ENCODE data around the gene DNAJC13. TPM values are rescaled to one million over a fixed set of nuclear protein-coding genes. Genes with fewer than 3 reads are reported as not detected.

Gene DNAJC13
- total and polyA plus RNA-seq, 2 of the 8 experiments (the other 6 are each of a cell fraction or from before 2014, with no cell fraction given) = 7.9 to 28.8 TPM

DNA sequence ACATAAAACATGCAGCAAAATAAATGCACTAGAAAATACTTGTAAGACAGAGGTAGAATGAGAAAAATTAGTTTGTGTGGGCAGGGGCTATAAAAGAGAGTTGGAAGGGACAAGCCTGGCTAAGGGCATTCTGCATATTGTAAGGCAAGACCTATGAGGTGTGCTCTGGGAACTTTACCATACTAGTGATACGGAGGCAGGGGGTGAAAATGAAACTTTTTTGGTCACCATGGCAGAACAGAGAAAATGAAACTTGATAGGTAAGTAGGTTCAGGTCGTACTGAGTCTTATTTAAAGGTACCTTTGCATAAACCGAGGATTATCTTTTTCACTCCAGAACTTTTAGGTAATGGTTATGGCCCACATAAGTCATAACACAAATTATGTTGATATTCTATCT, 105.1 kb downstream of the DNAJC13 start:
- H3K4ac ChIP-seq (replicated peaks; ENCODE audit: insufficient read length, low read depth, low read length) = no peak overlapping the region
- H3K23me2 ChIP-seq (ENCODE audit: low read depth, low read length) = no peaks in the 10 kb centered on the region
- no peak overlapping the region for H3K23ac ChIP-seq (ENCODE audit: insufficient read length)
- no peak overlapping the region for H3K9ac ChIP-seq (replicated peaks in 1 of 4; ENCODE audit: extremely low read depth in 1 of 4, low read depth in 3 of 4, low read length in 3 of 4)
- no peak overlapping the region for H2BK15ac ChIP-seq (ENCODE audit: low read length)
- no peak overlapping the region for H4K91ac ChIP-seq (replicated peaks; ENCODE audit: insufficient read length, low read length)
- CTCF ChIA-PET (ENCODE audit: partially characterized antibody) = interaction anchor here (2.3 kb wide), 1 partner anchor 14 kb away, joined by 13 read pairs; no protein-coding TSS in a partner anchor
- H3K4me3 ChIP-seq (ENCODE audit: extremely low read depth in 1 of 4, insufficient read depth in 2 of 4, low read depth in 3 of 4, low read length in 4 of 4) = no peak overlapping the region
- no peak overlapping the region for H3K14ac ChIP-seq (ENCODE audit: insufficient read length)
- H3K36me3 ChIP-seq (ENCODE audit: control insufficient read depth in 2 of 4, insufficient read depth in 4 of 4, low read length in 3 of 4) = peaks cover 4 to 61% (median 32%) of the 10 kb centered on the region in 4 experiments
- no peak overlapping the region for H2AK5ac ChIP-seq (ENCODE audit: low read depth, low read length)
- no peaks in the 10 kb centered on the region for H3K27me3 ChIP-seq (replicated peaks in 1 of 4; ENCODE audit: control insufficient read depth in 3 of 4, extremely low read depth in 1 of 4, insufficient read depth in 3 of 4, low read length in 3 of 4)
- no peaks in the 10 kb centered on the region for H3K4me1 ChIP-seq (replicated peaks in 1 of 4; ENCODE audit: control insufficient read depth in 3 of 4, insufficient read depth in 4 of 4, low read length in 3 of 4)
- no peak overlapping the region for H2BK20ac ChIP-seq (ENCODE audit: low read length)
- no peak overlapping the region for H2AFZ ChIP-seq (ENCODE audit: low read length)
- TF ChIP-seq SIN3A (conservative IDR thresholded peaks at IDR 0.05 in 1 of 2, IDR thresholded peaks at IDR 0.05 in 1 of 2; ENCODE audit: low read depth in 1 of 2, low read length in 2 of 2) (no peak), SUZ12 (IDR thresholded peaks at IDR 0.05; ENCODE audit: low read length) (no peak), SAP30 (IDR thresholded peaks at IDR 0.05; ENCODE audit: insufficient read depth, insufficient replicate concordance, low read length) (no peak), NRF1 (IDR thresholded peaks at IDR 0.05; ENCODE audit: low read depth, low read length) (no peak), JUN (IDR thresholded peaks at IDR 0.05; ENCODE audit: low read depth, low read length) (no peak), USF2 (IDR thresholded peaks at IDR 0.05; ENCODE audit: low read length) (no peak), POLR2A (IDR thresholded peaks at IDR 0.05; ENCODE audit: control extremely low read depth in 1 of 2, low read depth in 2 of 2, low read length in 2 of 2) (no peak), CBX5 (IDR thresholded peaks at IDR 0.05; ENCODE audit: low read depth, low read length) (no peak), SP2 (IDR thresholded peaks at IDR 0.05; ENCODE audit: low read length) (no peak)
- no peaks in the 10 kb centered on the region for H3K79me2 ChIP-seq (ENCODE audit: control insufficient read depth in 1 of 2, insufficient read depth in 2 of 2, low read length in 2 of 2)
- no peak overlapping the region for H2BK120ac ChIP-seq (replicated peaks; ENCODE audit: low read depth, low read length)
- no peak overlapping the region for H3K27ac ChIP-seq (ENCODE audit: low read depth, low read length)
- POLR2A ChIA-PET (ENCODE audit: partially characterized antibody) = no interaction called here
- no peak overlapping the region for H3K4me2 ChIP-seq (ENCODE audit: insufficient read depth in 1 of 2, low read depth in 2 of 2, low read length in 2 of 2)
- H2BK5ac ChIP-seq (ENCODE audit: low read depth, low read length) = no peak overlapping the region
- no peak overlapping the region for H3K56ac ChIP-seq (replicated peaks; ENCODE audit: insufficient read length, low read depth, low read length)
- FAIRE-seq = no peak
- H4K8ac ChIP-seq (ENCODE audit: extremely low read depth, insufficient read depth, low read length) = no peak overlapping the region
- no peaks in the 10 kb centered on the region for H3K79me1 ChIP-seq (ENCODE audit: low read depth, low read length)
- 93% methylated on average over 3 of the region's 3 CpGs; no CpG with 5 or more reads in 1 of the 2 experiments for WGBS, 2 experiments (ENCODE audit: extremely low coverage in 1 of 2, insufficient coverage in 1 of 2, insufficient read length in 1 of 2, insufficient replicate concordance in 2 of 2, low coverage in 1 of 2, low lambda C conversion rate in 2 of 2, missing lambda C conversion rate in 1 of 2)
- H4K5ac ChIP-seq (ENCODE audit: insufficient read length, low read depth, low read length) = no peak overlapping the region
- no peaks in the 10 kb centered on the region for H3K9me3 ChIP-seq (ENCODE audit: insufficient read depth in 2 of 2, low read depth in 1 of 2, low read length in 1 of 2)
- H2BK12ac ChIP-seq (ENCODE audit: low read depth, low read length) = no peak overlapping the region
- H4K20me1 ChIP-seq (replicated peaks in 1 of 2; ENCODE audit: control insufficient read depth in 1 of 2, insufficient read depth in 2 of 2, low read length in 2 of 2) = peaks cover 0 to 2% of the 10 kb centered on the region in 2 experiments
- no peak overlapping the region for H3K18ac ChIP-seq (ENCODE audit: extremely low read depth, low read length)
- no peak for DNase-seq (ENCODE audit: low read depth in 1 of 2, low spot score in 2 of 2)
